AG04449 (cell line): ENCODE results near the gene SYNGR4.

Source experiments
- CTCF ChIA-PET: fragments of 350-600 bp; formaldehyde crosslinking; extraction: SDS; loops from one replicate; lab custom pipeline; 2021; ENCODE audit warnings: antibody characterized with exemption; lab: Yijun Ruan, JAX
- POLR2A ChIA-PET: fragments of 400-600, 350-600 bp; formaldehyde crosslinking; extraction: SDS; loops from one replicate; lab custom pipeline; 2020; ENCODE audit warnings: antibody characterized with exemption, inconsistent platforms; lab: Yijun Ruan, JAX
- DNase-seq: peaks from one replicate; pipeline ENCODE4 v3.0.0-alpha.2; 2010; ENCODE audit warnings: low read depth, low spot score
- H3K4me3 ChIP-seq: 2 replicates; pipeline ENCODE4 v1.5.1; 2011; ENCODE audit warnings: low read depth, mild to moderate bottlenecking, control low read depth, low read length
- TF ChIP-seq, protein P1 (sequence below): IDR thresholded peaks from one replicate; pipeline ENCODE4 v1.5.1; 2011; ENCODE audit warnings: mild to moderate bottlenecking, moderate library complexity, low read length, control low read depth, inconsistent platforms; ENCODE audit not compliant: insufficient read depth; ENCODE audit errors: missing control alignments

Gene SYNGR4

DNA sequence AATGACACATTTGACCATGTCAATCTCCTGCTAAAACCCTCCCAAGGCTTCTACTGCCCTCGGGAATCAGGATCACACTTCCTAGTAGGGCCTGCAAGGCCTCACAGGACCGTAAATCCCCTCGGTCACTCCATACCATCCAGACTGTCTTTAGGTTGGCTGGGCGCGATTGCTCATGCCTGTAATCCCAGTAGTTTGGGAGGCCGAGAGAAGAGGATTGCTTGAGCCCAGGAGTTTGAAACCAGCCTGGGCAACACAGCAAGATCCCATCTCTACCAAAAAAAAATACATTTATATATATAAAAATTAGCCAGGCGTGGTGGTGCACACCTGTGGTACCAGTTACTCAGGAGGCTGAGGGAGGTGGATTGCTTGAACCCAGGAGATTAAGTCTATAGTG is 15.4 kb upstream of the SYNGR4 start:
- TF ChIP-seq, protein P1, sequence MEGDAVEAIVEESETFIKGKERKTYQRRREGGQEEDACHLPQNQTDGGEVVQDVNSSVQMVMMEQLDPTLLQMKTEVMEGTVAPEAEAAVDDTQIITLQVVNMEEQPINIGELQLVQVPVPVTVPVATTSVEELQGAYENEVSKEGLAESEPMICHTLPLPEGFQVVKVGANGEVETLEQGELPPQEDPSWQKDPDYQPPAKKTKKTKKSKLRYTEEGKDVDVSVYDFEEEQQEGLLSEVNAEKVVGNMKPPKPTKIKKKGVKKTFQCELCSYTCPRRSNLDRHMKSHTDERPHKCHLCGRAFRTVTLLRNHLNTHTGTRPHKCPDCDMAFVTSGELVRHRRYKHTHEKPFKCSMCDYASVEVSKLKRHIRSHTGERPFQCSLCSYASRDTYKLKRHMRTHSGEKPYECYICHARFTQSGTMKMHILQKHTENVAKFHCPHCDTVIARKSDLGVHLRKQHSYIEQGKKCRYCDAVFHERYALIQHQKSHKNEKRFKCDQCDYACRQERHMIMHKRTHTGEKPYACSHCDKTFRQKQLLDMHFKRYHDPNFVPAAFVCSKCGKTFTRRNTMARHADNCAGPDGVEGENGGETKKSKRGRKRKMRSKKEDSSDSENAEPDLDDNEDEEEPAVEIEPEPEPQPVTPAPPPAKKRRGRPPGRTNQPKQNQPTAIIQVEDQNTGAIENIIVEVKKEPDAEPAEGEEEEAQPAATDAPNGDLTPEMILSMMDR = no peak
- POLR2A ChIA-PET = no interaction called here
- no peak overlapping the region for H3K4me3 ChIP-seq
- CTCF ChIA-PET = interaction anchor here (1.3 to 4.3 kb wide), 4 partner anchors 8 to 235 kb away, joined by 5 to 18 read pairs (median 8); partner anchors contain the start of gene KDELR1
- no peak for DNase-seq

DNA sequence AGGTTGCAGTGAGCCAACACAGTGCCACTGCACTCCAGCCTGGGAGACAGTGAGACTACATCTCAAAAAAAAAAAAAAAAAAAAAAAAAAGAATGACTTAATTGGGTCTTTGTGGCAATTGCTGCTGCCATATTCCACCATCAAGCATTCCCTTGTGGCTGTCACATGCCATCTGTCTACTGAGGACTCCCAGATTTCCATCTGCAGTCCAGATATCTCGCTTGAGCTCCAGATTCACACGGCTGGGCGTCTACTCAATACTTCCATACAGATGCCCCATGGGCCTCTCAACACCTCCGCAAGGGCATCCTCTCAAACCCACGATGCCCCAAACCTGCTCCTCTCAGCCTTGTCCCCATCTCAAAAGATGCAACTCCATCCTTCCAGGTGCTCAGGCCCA is 13.3 kb upstream of the SYNGR4 start:
- H3K4me3 ChIP-seq = no peak overlapping the region
- POLR2A ChIA-PET = no interaction called here
- TF ChIP-seq, protein P1 = no peak
- CTCF ChIA-PET = interaction anchor here (0.7 to 2.3 kb wide), 17 partner anchors 8 to 238 kb away, joined by 3 to 9 read pairs (median 4); partner anchors contain the start of genes GRIN2D, SYNGR4 and TMEM143
- no peak for DNase-seq

DNA sequence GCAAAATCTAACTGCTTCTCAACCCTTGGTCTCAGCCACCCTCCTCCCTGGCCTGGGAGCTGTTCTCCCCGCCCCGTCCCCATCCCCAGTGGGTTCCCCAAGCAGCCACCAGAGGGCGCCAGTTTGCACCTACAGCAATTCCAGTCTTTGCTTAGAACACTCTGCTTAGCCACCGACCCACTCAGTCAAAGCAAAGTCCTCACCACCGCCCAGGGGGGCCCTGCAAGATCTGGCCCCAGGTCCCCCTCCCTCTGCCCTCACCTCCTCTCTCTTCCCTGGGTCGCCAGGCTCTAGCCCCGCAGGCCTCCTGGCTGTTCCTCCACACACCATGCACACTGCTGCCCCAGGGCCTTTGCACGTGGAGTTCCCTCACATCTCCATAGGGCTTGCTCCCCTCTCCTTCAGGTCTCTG is 12.8 kb upstream of the SYNGR4 start:
- DNase-seq = no peak

DNA sequence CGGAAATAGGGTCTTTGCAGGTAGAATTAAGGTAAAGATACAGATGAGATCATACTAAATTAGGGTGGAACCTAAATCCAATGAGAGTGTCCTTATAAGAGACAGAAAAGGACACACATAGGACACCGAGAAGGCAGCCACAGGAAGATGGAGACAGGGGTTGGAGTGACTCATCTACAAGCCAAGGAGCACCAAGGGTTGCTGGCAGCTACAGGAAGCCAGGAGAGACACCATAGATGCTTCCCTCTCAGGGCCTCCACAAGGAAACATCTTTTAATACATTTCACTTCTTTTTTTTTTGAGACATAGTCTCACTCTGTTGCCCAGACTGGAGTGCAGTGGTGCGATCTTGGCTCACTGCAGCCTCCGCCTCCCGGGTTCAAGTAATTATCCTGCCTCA is 10.5 kb upstream of the SYNGR4 start:
- ChIA-PET POLR2A (no interaction called here), CTCF (interaction anchor here (1.2 to 1.7 kb wide), 3 partner anchors 10 to 235 kb away, joined by 3 to 5 read pairs (median 4); partner anchors contain the start of genes SYNGR4 and TMEM143)
- TF ChIP-seq, protein P1 = no peak
- H3K4me3 ChIP-seq = no peak overlapping the region
- no peak for DNase-seq

More for the DNA sequence above, 12.8 kb upstream of the SYNGR4 start:
- TF ChIP-seq, protein P1 = peak; percentile 79
- ChIA-PET POLR2A (no interaction called here), CTCF (interaction anchor here (0.7 to 2.3 kb wide), 16 partner anchors 10 to 237 kb away, joined by 3 to 9 read pairs (median 4); partner anchors contain the start of genes GRIN2D, SYNGR4 and TMEM143)
- no peak overlapping the region for H3K4me3 ChIP-seq

DNA sequence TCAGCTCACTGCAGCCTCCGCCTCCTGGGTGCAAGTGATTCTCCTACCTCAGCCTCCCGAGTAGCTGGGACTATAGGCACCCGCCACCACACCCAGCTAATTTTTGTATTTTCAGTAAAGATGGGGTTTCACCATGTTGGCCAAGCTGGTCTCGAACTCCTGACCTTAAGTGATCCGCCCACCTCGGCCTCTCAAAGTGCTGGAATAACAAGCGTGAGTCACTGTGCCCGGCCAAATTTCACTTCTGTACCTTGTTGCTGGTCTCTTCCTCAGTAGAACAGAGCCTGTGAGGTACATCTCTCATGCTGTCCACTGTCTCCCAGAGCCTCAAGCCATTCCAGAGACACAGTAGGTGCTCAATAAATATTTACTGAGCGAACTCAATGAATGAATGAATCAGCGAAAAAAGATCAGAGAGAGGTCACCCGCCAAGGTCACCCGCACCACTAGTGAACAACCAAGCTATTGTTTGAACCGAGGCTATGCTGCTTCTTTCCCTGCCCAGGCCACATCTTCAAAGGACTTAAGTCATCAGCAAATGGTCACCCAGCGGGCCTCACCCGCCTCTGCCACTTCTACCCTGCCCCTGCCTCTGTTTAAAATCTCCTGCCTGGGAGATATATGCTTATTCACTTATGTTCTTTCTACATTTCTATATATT is 9.7 kb upstream of the SYNGR4 start:
- TF ChIP-seq, protein P1 = no peak
- POLR2A ChIA-PET = no interaction called here
- no peak overlapping the region for H3K4me3 ChIP-seq
- no peak for DNase-seq
- CTCF ChIA-PET = interaction anchor here (1.0 to 1.7 kb wide), 6 partner anchors 8 to 234 kb away, joined by 3 to 5 read pairs (median 4); partner anchors contain the start of genes SYNGR4 and TMEM143

DNA sequence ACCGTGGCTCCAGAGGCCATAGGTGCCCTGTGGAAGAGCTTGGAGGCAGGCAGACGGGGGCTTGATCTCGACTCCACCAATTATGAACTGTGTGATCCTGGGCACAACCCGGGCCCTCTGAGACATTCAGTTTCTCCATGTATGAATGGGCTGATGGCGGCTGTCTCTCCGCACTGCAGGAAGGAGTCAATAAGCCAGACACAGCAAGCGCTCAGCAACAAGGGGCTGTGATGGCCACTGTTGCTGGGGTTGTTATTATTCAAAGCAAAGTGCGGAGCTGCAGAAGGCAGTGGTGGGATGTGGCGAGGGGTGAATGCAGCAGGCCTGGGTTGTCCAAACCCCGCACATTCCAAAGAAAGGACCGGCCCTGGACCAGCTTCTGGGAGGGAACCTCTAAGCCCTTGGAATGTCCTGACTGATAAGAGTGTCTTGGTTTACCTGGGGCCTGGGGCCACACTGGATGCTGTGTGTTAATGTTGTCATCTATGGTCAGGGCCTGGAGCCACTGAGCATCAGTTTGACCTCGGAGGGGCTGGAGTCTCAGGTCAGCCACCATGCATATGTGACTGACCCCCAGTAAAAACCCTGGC is 8.7 kb upstream of the SYNGR4 start:
- TF ChIP-seq, protein P1 = no peak
- ChIA-PET POLR2A (no interaction called here), CTCF (interaction anchor here (1.0 to 1.5 kb wide), 4 partner anchors 7 to 21 kb away, joined by 3 to 5 read pairs (median 4); no protein-coding TSS in a partner anchor)
- H3K4me3 ChIP-seq = no peak overlapping the region
- DNase-seq = no peak
